Lower leg skin (tissue), 4 donors: ENCODE results near the gene XKR7. TPM values are rescaled to one million over a fixed set of nuclear protein-coding genes. Genes with fewer than 3 reads are reported as not detected.

ENCODE experiments used
- DNase-seq, 2 donors: peaks; one replicate each; pipeline ENCODE4 v3.0.0-alpha.2; 2019; ENCODE audit warnings: low spot score in 2 of 2
- H3K4me3 ChIP-seq: fragments of 200-600 bp; sonication (generic); 2 replicates; pipeline ENCODE4 v1.5.1; 2017; ENCODE audit warnings: mild to moderate bottlenecking, low read depth; ENCODE audit not compliant: poor library complexity, severe bottlenecking
- POLR2A ChIP-seq, 2 donors: fragments of 450-650 bp; IDR thresholded peaks; one replicate each; pipeline ENCODE4 v1.6.1; 2016 to 2017; ENCODE audit warnings: antibody characterized with exemption in 2 of 2, mild to moderate bottlenecking in 1 of 2, moderate library complexity in 1 of 2
- WGBS, 2 donors: methylation state at CpG; one replicate each; pipeline ENCODE4 v1.1.5; 2018; 5-methylcytosine and 5-hydroxymethylcytosine counted together
- intact Hi-C: fragments of 100-400 bp; cut with DNase I; formaldehyde crosslinking; loops from one replicate; pipeline ENCODE4 v1.15.0; 2023; ENCODE audit warnings: low total_unique reads
- total RNA-seq, 4 donors: library from RNA; depleted of rRNA; stranded (reverse); fragments of >200 nt; gene quantifications; one replicate each; pipeline ENCODE4 v1.1.0, GENCODE V29; 2016
- TF ChIP-seq, protein P1 (sequence below), 3 donors: fragments of 450-650 bp; IDR thresholded peaks; one replicate each; pipeline ENCODE4 v1.5.1; 2016; ENCODE audit warnings: antibody characterized with exemption in 3 of 3, mild to moderate bottlenecking in 3 of 3, moderate library complexity in 2 of 3

XKR7 gene
- total RNA-seq, 4 donors from 2014 or later, result not detected

DNA sequence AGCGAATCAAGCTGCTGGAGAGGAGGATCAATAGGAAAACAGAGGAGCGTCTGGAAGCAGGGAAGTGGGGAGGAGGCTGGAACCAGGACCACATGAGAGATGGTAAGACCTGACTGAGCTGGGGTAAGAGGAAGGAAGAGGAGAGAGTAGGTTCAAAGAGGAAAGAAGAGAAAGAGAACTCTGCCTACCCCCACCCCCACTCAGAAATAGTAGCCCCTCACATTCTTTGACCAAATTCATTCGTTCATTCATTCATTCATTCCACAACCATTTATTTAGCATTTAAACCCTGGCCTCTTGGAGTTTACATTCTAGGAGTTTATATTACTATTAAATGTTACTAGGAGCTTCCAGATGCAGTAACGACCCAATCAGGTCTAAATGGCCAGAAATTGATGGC lies 68.3 kb downstream of the XKR7 start:
- intact Hi-C loops, result no loop called here
- TF ChIP-seq POLR2A (IDR thresholded peaks at IDR 0.05), result no peak
- TF ChIP-seq, protein P1, sequence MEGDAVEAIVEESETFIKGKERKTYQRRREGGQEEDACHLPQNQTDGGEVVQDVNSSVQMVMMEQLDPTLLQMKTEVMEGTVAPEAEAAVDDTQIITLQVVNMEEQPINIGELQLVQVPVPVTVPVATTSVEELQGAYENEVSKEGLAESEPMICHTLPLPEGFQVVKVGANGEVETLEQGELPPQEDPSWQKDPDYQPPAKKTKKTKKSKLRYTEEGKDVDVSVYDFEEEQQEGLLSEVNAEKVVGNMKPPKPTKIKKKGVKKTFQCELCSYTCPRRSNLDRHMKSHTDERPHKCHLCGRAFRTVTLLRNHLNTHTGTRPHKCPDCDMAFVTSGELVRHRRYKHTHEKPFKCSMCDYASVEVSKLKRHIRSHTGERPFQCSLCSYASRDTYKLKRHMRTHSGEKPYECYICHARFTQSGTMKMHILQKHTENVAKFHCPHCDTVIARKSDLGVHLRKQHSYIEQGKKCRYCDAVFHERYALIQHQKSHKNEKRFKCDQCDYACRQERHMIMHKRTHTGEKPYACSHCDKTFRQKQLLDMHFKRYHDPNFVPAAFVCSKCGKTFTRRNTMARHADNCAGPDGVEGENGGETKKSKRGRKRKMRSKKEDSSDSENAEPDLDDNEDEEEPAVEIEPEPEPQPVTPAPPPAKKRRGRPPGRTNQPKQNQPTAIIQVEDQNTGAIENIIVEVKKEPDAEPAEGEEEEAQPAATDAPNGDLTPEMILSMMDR (IDR thresholded peaks at IDR 0.05), result no peak
- 55 to 56% methylated on average over 4 of the region's 4 CpGs for WGBS, 2 donors
- DNase-seq, result no peak
- no peak overlapping the region for H3K4me3 ChIP-seq

- peak in 1 of 2 donors; percentile 20 for DNase-seq
- intact Hi-C loops, result no loop called here
- TF ChIP-seq, protein P1 (IDR thresholded peaks at IDR 0.05), result no peak
- no peak for TF ChIP-seq POLR2A (IDR thresholded peaks at IDR 0.05)
- H3K4me3 ChIP-seq, result no peak overlapping the region
- 53 to 55% methylated on average over 10 of the region's 10 CpGs for WGBS, 2 donors
Measured at GRCh38 chr20:32036716-32037485, 69.0 kb downstream of the XKR7 start.

- intact Hi-C loops, result no loop called here
- H3K4me3 ChIP-seq, result no peak overlapping the region
- 64 to 72% methylated on average over 4 of the region's 4 CpGs for WGBS, 2 donors
- TF ChIP-seq, protein P1 (IDR thresholded peaks at IDR 0.05), result no peak
- TF ChIP-seq POLR2A (IDR thresholded peaks at IDR 0.05), result no peak
- peak in 1 of 2 donors; percentile 17 for DNase-seq
Measured at GRCh38 chr20:32037929-32038328, 70.0 kb downstream of the XKR7 start.

- DNase-seq, result peak; percentile 23 to 85
- H3K4me3 ChIP-seq, result no peak overlapping the region
- intact Hi-C loops, result no loop called here
- WGBS, 2 donors, result 47 to 59% methylated on average over 9 to 10 of the region's 10 CpGs
- TF ChIP-seq POLR2A (IDR thresholded peaks at IDR 0.05), result no peak
Measured at GRCh38 chr20:32040142-32040953, 72.4 kb downstream of the XKR7 start.

GRCh38 chr20:32045999-32046398 lies 78.0 kb downstream of the XKR7 start:
- intact Hi-C loops, result no loop called here
- 71 to 73% methylated on average over 3 of the region's 3 CpGs for WGBS, 2 donors
- TF ChIP-seq, protein P1 (IDR thresholded peaks at IDR 0.05), result no peak
- no peak for TF ChIP-seq POLR2A (IDR thresholded peaks at IDR 0.05)
- peak in 1 of 2 donors; percentile 13 for DNase-seq
- no peak overlapping the region for H3K4me3 ChIP-seq

DNA sequence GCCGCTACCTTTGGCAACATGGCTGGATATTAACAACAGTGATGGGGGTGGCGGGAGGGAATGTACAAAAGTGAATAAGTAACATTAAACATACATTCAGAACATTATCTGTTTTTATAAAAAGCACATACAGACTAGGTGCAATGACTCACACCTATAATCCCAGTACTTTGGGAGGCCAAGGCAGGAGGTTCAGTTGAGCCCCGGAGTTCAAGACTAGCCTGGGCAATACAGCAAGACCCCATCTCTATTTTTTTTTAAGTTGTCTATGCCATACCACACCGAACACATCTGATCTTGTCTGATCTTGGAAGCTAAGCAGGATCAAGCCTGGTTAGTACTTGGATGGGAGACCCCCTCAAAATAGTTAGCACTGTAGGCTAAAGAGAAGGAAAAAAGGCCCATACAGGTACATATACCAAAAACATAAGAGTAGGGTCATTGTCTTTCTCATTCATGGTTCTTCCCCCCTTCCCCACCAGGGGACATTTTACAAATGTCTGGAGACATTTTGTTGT lies 82.4 kb downstream of the XKR7 start:
- intact Hi-C loops, result no loop called here
- 95 to 96% methylated on average over 4 of the region's 4 CpGs for WGBS, 2 donors
- TF ChIP-seq POLR2A (IDR thresholded peaks at IDR 0.05), result no peak
- TF ChIP-seq, protein P1 (IDR thresholded peaks at IDR 0.05), result no peak
- peak in 1 of 2 donors; percentile 23 for DNase-seq
- H3K4me3 ChIP-seq, result no peak overlapping the region
